ENCODE data around the gene PDZRN3.

Gene PDZRN3

DNA sequence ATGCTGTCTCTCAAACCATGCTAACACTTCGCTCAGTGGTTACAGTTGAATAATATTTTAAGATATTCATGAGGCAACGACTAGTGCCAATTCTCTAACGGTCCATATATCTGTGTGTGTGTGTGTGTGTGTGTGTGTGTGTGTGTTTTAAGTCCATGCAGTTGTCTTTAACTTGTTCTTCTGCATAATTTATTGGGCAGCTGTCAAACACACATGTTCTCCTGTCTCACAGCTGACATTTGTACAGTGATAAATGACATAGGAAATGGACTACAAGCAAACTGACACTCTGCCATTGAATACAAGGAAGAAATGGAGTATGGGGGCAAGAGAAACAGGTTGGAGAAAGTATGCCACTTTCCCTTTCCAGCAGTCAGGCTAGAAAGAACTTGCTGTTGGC, 172.0 kb downstream of the PDZRN3 start:
- no peak for DNase-seq (ENCODE audit: low spot score)

DNA sequence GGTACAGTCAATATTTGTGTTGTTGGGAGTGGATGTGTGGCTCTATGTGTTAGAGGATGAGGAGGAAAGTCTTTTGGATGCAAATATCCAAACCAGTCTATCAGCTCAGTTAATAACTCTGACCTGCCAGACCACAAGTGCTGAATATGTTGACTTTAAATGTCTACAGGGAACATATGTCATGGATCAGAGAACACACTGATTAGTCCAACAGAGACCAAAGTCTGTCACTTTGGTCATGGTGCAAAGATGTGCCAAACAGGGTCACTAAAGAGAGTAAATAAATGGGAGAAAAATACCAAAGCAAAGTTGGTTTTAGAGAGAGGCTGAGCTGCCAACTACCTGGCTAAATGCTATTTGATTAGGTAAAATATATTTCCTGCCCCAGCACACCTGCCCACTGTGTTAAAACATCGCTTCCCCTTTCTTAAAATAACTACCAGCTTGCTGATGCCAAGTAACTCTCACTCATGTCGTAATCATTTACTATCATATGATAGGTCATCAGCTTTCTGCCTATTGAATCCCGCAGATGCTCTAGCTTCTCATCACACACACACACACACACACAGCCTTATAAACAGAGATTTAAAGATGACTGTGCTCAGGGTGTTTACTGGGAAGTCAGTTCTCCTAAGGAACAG, 173.3 kb downstream of the PDZRN3 start:
- DNase-seq (ENCODE audit: low spot score), result no peak

DNA sequence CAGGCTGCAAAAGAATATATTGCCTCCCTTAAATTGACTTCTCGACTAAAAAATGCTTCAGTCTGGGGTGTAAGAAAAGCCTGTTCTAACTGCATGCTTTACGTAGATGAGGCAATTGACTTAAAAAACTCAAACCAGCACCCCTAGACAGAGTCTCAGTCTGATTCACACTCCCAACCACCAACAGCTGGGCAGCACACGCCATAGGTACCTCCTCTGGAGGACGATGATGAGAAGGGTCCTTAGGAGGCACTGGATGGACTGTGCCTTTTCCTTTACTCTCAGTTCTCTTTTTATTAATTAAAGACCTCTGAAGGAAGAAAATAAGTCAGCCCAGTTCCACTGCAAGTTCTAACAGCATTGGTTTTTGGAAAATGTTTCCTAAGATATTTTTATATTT, 175.0 kb downstream of the PDZRN3 start:
- no peak for DNase-seq (ENCODE audit: low spot score)

DNA sequence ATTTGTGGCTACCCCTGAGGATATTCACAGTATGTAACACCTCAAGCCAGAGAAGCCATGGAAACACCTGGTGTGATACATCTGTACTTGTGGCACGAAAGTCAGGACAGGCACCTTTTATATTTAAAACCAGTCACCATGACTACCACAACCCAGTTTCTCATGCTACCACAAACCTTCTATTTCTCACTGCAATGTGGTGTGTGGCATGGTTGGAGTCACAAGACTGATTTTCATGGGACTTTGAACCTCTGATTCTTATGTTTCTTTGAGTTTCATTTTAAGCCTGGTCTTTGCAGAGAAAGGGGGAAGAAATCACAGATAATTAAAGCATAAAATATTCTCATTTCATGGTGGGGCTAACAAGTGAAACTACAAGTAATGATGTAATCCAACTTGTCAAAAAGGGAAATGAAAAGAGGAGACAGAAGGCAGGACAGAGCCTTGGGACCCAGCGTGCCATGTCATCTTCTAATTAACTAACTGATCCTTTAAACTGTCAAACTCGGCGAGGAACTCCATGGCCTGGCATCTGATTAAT, 175.9 kb downstream of the PDZRN3 start:
- DNase-seq (ENCODE audit: low spot score), result no peak

DNA sequence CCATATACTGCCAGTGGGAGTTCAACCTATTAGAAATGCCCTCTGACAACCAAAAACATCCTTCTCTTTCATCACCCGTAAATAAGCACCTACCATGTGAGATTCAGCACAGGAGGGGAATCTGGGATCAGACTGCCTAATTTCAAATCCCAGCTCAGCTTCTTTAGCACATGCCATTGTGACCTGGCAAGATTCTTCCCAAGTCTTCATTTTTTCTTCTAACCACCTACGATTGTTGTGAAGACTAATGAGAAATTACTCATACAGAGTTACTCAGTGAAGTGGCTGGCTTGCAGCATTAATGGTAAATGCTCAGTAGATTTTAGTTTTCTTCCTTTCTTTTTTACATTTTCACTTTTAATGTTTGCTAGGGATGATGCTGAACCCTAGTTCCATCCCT, 176.7 kb downstream of the PDZRN3 start:
- no peak for DNase-seq (ENCODE audit: low spot score)

DNA sequence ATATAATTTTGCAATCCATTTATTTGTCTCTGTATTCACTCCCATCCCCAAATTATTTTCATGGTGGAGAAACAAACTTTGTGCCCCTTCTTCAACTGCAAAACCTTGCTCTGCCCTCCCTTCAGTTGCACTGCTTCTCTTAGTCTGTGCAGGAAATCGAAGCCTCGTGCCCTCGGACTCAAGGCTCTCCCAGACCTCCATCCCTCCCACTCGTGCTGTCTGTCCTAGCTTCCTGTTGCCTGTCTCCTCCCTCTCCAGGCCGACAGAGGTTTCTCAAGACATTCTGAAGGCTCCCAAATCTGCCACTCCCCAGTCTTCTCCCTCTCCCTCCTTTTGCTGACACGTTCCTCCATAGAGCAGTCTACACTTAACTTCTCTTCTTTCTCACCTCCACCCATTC, 177.6 kb downstream of the PDZRN3 start:
- no peak for DNase-seq (ENCODE audit: low spot score)

DNA sequence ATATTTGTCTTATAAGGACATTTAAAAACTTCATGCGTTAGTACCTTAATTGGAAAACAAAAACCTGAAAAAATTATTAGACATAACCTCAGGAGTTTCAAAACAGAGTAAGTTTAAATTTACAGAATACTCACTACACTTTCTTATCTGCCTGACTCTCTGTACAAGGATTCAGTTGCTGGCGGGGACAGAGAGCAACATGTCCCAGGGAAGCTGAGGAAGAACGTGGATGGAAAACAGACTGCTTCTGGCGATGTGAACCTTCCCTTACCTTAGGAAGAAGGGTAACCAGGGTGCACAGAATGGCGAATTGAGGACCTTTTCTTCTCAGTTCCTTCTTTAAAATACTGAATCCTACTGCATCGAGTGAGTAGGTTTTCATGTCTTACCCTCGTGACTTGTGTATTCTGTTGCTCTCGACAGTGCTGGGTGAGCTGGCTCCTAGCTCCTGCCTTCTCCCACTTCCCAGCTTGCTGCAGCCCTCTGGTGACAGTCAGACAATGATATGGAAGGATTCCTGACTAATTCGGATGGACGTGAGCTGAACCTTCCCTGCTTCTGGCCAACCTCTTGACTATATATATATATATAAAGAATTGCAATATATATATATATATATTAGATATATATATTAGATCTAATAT, 178.2 kb downstream of the PDZRN3 start:
- DNase-seq (ENCODE audit: low spot score), result no peak

DNA sequence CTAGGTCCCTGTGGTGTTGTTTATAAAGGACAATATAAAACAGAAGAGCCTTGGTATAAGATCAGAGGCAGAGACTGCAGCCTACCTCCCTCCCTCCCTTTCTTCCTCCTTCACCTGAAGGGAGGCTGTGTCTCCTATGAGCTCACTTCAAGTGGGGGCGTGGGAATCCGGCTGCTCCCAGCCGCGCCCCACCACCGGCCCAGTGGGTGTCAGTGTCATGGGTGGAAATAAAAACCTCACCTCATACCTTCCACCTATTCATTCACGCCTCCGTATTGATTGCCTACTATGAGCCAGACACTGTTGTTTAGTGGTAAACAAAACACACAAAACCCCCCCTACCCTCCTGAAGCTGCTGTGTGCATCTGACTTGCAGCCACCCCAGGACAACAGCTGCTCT, 181.9 kb downstream of the PDZRN3 start:
- no peak for DNase-seq (ENCODE audit: low spot score)

DNA sequence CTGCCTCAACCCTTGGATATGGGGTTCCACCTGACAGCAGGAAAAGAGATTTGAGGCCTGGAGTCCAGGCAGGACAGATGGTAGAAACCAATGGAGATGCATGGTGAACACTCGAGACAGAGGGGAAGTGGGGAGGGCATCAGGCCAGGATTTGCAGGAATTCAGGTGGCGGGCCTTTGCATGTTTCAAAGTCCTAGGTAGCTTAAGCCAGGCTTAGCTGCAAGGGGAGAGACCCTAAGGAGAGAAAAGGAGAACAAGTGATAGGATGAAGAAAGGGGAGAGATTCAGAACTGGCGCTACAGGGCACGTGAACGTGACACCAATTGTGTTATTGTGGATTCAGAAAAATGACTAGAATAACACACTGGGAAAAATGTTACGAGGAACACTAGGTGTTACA, 182.6 kb downstream of the PDZRN3 start:
- no peak for DNase-seq (ENCODE audit: low spot score)

DNA sequence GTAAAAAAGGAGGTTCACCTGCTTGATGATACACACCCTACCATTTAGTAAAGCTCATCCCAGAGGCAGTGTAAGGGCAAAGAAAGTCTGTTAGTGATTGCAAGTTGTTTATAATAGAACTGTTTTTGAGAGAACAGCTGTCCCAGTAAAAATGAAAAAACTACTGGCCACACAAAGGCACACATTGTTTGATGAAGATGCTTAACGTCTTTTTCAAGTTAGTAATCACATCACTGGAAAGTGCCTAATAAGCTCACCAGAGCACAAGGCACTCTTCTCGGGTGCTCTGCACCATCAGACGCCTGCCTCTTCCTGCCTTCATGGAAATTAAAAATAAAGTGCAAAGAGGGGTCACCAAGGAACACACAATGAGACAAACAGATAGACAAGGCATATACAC, 186.9 kb downstream of the PDZRN3 start:
- no peak for DNase-seq (ENCODE audit: low spot score)

DNA sequence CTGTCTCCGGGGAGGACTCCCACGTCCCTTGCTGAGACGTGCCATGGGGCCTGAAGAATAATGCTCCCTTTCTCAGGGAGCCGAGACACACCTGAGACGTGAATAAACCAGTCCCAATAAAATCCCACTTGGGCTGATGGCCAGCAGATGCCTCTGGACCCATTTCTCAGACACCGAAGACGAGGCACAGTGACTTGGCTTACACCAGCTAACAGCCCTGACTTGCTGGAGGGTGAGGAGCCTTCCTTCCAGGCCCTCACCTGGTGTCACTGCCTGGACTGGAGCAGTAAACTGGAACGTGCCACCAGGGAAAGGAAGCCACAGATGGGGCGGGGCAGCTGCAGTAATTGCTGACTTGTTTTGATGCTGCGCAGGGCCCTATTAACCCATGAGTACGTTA, 189.7 kb downstream of the PDZRN3 start:
- no peak for DNase-seq (ENCODE audit: low spot score)

DNA sequence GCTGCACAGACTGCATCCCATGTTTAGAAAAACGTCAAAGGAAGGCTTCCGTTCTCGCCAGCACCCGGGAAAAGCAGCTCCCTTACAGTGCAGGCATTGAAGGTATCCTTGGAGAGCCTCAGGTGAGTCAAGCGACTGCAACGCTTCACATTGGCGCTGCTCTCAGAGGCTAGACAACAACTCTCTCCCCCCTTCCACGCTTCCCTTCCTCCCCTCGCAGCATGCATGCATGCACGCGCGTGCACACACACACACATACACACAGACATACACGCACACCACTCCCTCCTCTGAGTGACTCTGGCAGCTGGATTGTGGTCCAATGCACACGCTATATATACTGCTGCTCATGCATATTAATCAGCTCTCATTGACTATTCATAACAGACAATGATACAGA, 191.1 kb downstream of the PDZRN3 start:
- no peak for DNase-seq (ENCODE audit: low spot score)

DNA sequence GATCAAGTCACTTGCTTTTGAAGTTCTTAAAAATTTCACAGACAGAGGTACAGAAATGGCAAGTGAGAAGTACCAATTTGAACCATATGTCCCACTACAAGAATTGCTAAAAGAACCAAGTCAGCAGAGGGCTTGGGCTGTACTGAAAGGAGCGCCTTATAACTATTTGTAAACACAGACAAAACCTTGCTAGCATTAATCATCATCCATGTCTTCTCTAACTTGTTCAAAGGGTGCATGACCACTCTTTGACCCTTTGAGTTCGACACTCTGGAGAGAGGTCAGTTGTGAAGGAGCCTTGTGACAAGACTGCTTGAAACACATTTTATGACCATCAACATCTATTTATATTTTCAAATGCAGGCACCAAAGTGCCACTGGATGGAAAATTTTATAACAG, 191.7 kb downstream of the PDZRN3 start:
- no peak for DNase-seq (ENCODE audit: low spot score)

DNA sequence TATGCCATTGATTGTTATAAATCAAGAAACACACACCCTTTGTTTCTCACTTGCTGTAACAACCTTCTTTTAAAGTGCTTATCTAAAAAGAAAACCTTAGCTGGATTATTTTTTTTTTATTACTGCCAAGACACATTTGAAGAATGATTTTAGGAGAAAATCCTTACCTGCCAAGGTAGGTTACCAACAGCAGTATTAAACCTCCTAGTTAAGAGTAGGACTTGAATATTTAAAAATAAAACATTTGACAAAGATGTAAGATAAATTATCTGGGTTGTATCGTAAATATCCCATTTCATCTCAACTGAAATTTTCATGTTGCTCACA, 192.1 kb downstream of the PDZRN3 start:
- DNase-seq (ENCODE audit: low spot score), result no peak

DNA sequence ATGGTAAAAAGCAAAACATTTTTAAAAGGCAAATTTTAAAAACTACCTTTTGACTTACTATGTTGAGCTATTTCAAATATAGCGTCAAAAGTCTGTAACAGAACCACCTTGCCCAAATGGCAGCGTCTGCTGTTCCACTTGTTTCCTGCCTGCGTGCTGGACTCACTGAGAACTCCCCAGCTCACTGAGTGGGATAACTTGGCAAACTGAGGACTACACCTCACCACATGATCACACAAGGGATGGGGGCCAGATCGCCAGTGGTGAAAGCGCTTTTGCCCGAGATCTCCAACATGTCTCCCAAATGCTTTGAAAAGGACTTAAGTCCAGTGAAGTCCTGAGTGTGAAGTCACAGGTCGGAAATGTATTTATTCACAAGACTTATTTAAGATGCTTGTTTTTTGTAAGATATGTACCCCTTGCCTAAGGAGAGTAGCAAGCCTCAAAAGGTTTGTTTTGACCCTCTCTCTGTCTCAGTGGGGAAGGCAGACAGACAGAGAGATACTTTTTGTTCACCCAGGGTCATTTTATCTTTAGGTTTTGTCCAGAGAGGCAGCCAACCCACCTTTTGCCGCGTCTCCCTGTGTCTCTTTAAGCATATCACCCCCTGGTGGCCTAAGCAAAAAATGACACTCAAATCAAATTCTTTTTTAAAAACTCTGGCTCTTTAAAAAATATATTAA, 192.6 kb downstream of the PDZRN3 start:
- no peak for DNase-seq (ENCODE audit: low spot score)

DNA sequence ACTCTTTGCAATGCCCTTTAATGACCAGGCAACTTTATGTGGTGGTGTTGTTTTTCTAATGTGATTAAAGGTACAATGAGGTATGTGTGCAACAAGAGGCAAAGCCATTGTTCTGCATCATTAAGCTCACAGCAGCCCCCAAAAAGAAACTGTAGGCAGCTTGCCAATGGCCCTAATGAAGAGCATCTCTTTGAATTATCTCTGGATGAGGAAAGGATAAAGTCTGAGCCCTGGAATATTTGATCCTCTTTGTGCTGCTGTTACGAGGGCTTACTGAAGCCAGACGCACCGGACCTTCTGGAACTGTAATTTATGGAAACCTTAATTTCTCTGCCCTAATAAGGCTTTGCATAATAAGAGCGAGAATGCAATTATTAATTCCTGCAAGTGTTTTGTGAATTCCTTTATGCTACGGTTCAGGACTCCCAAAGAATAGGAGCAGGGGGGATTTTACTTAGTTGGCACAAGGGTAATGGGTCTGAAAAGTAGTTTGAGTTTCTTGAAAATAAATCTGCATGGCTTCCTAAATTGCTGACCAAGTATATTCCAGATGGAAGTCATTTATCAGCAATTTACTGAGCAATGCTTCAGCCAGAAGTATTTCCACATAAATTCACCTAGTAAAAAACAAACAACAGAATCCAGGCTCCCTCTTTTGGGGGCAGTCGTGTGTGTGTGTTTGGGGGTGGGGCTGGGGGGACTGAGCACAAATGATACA, 193.4 kb downstream of the PDZRN3 start:
- no peak for DNase-seq (ENCODE audit: low spot score)

DNA sequence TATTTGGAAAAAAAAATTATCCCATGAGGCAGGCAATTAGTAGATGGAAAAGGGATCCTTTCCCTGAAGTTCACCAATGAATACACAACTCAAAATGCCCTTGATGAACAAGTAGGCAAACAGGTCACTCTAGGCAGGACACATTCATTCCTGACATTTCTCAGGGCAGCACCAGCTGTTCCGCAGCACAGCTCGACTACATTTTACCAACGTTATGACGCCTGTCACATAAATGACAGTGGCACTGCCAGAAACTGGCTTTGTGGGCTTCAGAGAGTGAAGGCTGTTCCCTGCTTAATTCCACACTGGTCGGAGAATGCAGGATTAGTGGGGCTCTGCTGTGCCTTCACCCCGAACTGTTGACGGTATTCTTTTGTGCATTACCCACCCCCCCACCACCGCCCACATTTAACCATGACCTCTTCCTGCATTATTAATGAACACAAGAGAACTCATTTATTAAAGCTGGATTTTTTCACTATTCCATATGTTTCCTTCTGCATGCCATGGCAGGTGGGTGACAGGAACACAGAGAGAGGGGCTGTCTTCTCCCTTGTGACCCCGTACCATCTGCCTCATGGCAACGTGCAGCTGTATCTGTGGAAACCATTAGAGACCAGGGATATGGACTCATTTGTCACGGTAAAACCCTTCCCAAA, 197.6 kb downstream of the PDZRN3 start:
- DNase-seq (ENCODE audit: low spot score), result no peak

DNA sequence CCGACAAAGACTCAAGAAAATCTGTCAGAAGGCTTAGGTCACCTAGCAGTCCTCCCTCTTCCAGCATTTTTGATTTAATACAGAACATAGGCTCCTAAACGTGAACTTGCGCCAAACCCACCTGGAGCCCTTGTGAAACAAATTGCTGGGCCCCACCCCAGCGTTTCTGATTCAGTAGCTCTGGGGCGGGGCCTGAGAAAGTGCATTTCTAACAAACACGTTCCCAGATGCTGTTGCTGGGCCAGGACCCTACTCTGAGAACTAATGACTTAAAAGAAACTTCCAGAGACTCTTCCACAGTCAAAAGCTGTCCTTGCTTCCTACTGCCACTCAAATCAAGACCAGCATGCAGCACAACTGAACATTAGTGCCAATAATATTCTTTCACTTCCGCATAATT, 198.1 kb downstream of the PDZRN3 start:
- no peak for DNase-seq (ENCODE audit: low spot score)

DNA sequence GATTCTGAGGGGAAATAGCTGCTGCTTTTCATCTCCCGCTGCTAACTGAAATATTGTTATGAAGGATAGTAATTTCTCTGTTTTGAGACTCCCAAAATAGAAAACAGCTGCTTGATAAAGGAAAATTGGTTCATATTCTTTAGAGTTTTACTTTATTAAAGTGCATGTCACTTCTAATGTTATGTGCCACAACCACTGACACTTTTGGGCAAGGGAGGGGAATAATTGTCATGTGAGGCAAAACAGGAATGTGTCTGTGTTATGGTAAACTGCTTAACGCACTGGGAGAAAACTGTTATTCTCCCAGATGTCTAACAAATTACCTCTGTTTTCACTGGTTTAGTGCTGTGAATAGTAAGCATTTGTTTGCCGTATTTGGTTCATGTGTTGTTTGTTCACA, 201.6 kb downstream of the PDZRN3 start:
- no peak for DNase-seq (ENCODE audit: low spot score)

DNA sequence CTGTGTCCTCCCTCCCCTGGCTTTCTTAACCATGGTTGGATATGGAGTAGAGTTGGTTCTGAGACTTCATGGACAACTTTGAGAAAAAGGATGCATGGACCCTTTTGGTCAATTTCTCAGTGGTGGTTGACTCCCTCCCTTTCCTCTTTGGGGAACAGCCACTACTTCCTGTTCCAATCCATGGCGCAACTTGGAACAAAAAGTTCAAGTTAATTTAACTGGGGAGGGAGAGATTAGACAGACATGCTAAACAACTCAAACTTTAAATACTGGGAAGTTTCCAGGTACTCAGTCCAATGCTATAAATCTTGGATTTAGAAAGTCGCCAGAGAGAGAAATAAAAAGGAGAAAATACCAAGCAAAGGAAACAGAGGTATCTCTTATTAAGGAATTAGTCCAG, 202.2 kb downstream of the PDZRN3 start:
- no peak for DNase-seq (ENCODE audit: low spot score)

DNA sequence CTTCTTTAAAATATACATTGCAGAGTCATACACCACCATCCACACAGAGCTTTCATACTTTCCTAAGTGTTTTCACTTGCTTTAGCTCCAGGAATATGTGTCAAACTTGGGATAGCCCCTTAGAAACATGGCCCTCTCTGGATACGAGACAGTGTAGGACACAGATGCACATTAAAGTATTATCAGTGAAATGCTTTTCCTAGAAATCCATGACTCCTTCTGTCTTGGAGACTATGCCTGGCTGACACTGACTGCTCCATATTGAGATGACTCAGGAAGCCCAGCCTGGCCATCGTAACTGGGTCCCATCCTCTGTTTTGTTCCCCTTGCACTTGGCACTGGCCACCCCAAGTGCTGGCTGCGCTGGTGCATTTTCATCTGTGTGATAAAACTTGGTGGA, 204.8 kb downstream of the PDZRN3 start:
- no peak for DNase-seq (ENCODE audit: low spot score)

DNA sequence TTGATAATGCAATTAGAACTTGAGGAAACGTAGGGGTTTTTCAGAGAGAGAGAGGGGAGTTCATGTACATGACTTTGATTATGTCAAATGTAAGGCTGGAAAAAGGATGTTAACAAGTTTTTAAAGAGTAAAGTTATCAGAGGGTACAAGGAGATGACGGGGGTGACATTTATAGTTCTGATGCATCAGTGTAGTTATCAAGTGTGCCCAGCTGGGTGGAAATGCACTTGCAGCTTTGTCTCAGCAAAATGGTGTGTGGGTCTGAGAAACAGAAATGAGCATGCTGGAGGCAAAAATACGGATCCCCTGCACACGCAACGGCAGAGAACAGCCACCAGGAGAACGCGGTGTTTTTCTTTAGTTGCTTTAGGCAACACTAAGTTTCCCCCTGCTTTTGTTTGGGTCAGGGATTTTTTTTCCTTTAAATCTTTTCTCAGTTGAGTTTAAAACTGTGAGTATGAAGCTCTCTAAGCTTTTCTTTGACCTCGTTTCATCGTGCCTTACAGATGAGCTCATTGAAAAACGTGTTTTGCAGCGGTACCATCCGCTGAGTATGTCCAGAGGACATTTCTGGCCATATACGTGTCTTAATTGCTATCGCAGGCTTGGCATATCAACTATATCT, 205.4 kb downstream of the PDZRN3 start:
- DNase-seq (ENCODE audit: low spot score), result no peak

Measured in CD4-positive, alpha-beta T cell treated with Interleukin-2 at 100 ng/mL for 4 hours (primary cell).